Common myeloid progenitor, CD34-positive (primary cell): ENCODE data around the gene LTF.

Experiments
- CTCF ChIA-PET: fragments of 350-600 bp; sonication (Branson Sonifier 250); formaldehyde crosslinking; loops from one replicate; lab custom pipeline; 2021; ENCODE audit warnings: antibody characterized with exemption; lab: Charles Lee
- POLR2A ChIA-PET: fragments of 350-600 bp; sonication (Branson Sonifier 250); formaldehyde crosslinking; loops from one replicate; lab custom pipeline; 2021; ENCODE audit warnings: antibody characterized with exemption; lab: Charles Lee
- DNase-seq, 3 donors: peaks; one replicate each; pipeline versions ENCODE4 v3.0.0 to v3.0.0-alpha.2; 2013
- H3K27ac ChIP-seq, 2 experiments: 1 replicate in 1 of 2; 2 replicates in 1 of 2; pipeline ENCODE4 v1.7.0; 2013; ENCODE audit warnings: inconsistent platforms in 2 of 2, low read length in 2 of 2, mild to moderate bottlenecking in 2 of 2, low read depth in 1 of 2, moderate library complexity in 1 of 2; ENCODE audit not compliant: severe bottlenecking in 2 of 2, insufficient read depth in 1 of 2, poor library complexity in 1 of 2
- H3K27me3 ChIP-seq, 5 experiments: replicated peaks in 2 of 5; 1 replicate in 3 of 5; 2 replicates in 2 of 5; pipeline versions ENCODE4 v1.6.1 to v1.7.0; 2013; ENCODE audit warnings: low read length in 4 of 5, mild to moderate bottlenecking in 2 of 5, moderate library complexity in 2 of 5, inconsistent platforms in 1 of 5; ENCODE audit not compliant: insufficient read depth in 5 of 5, control insufficient read depth in 4 of 5
- H3K36me3 ChIP-seq, 4 experiments: 1 replicate in 2 of 4; 2 replicates in 2 of 4; pipeline versions ENCODE4 v1.6.1 to v1.7.0; 2013; ENCODE audit warnings: low read length in 3 of 4, control low read depth in 1 of 4, mild to moderate bottlenecking in 1 of 4; ENCODE audit not compliant: control insufficient read depth in 4 of 4, insufficient read depth in 4 of 4
- H3K4me1 ChIP-seq, 4 experiments: 1 replicate in 3 of 4; 2 replicates in 1 of 4; pipeline versions ENCODE4 v1.6.1 to v1.7.1; 2013; ENCODE audit warnings: low read length in 3 of 4, mild to moderate bottlenecking in 3 of 4, control low read depth in 1 of 4, inconsistent platforms in 1 of 4, moderate library complexity in 1 of 4; ENCODE audit not compliant: control insufficient read depth in 4 of 4, insufficient read depth in 4 of 4; ENCODE audit errors: control extremely low read depth in 1 of 4
- H3K4me3 ChIP-seq, 7 experiments: 1 replicate in 4 of 7; 2 replicates in 3 of 7; pipeline versions ENCODE4 v1.5.1 to v1.7.0; 2013; ENCODE audit warnings: mild to moderate bottlenecking in 7 of 7, low read length in 6 of 7, moderate library complexity in 6 of 7, inconsistent platforms in 2 of 7, low read depth in 2 of 7, control low read depth in 1 of 7; ENCODE audit not compliant: insufficient read depth in 4 of 7, control insufficient read depth in 1 of 7; ENCODE audit errors: extremely low read depth in 1 of 7
- H3K9me3 ChIP-seq, 5 experiments: 1 replicate in 4 of 5; 2 replicates in 1 of 5; pipeline versions ENCODE4 v1.6.1 to v1.7.1; 2013; ENCODE audit warnings: low read length in 4 of 5, mild to moderate bottlenecking in 2 of 5, inconsistent platforms in 1 of 5, low read depth in 1 of 5, moderate library complexity in 1 of 5; ENCODE audit not compliant: control insufficient read depth in 4 of 5, insufficient read depth in 2 of 5; ENCODE audit errors: control extremely low read depth in 1 of 5
- WGBS: methylation state at CpG from one replicate; pipeline ENCODE4 v1.1.5; 2013; ENCODE audit not compliant: insufficient coverage; 5-methylcytosine and 5-hydroxymethylcytosine counted together

Gene LTF

GRCh38 chr3:46478341-46478740 is 13.6 kb upstream of the LTF start:
- H3K4me1 ChIP-seq = no peaks in the 10 kb centered on the region
- ChIA-PET CTCF (interaction anchor here (1.5 kb wide), 1 partner anchor 10 kb away, joined by 6 read pairs; no protein-coding TSS in a partner anchor), POLR2A (no interaction called here)
- DNase-seq = peak in 2 of 3 donors; percentile 42 to 63
- H3K9me3 ChIP-seq = peaks cover 0 to 8% (median 2%) of the 10 kb centered on the region in 5 experiments
- no peaks in the 10 kb centered on the region for H3K36me3 ChIP-seq
- H3K4me3 ChIP-seq = no peak overlapping the region
- H3K27me3 ChIP-seq = no peaks in the 10 kb centered on the region
- no peak overlapping the region for H3K27ac ChIP-seq
- WGBS = 64% methylated on average over 4 of the region's 5 CpGs

- CTCF ChIA-PET = interaction anchor here (1.5 kb wide), 1 partner anchor 11 kb away, joined by 6 read pairs; no protein-coding TSS in a partner anchor
- H3K36me3 ChIP-seq = no peaks in the 10 kb centered on the region
- H3K9me3 ChIP-seq = peaks cover 0 to 8% (median 2%) of the 10 kb centered on the region in 5 experiments
- no peaks in the 10 kb centered on the region for H3K27me3 ChIP-seq
- POLR2A ChIA-PET = no interaction called here
- no peak for DNase-seq
- no peaks in the 10 kb centered on the region for H3K4me1 ChIP-seq
- 94% methylated on average over 5 of the region's 6 CpGs for WGBS
- no peak overlapping the region for H3K4me3 ChIP-seq
- H3K27ac ChIP-seq = no peak overlapping the region
These were observed 13.1 kb upstream of the LTF start for GRCh38 chr3:46477756-46478155.

- Histone ChIP-seq H3K27ac (no peak overlapping the region), H3K4me3 (no peak overlapping the region), H3K27me3 (peaks cover 0 to under 1% (median 0%) of the 10 kb centered on the region in 5 experiments), H3K9me3 (peaks cover 0 to 8% (median 2%) of the 10 kb centered on the region in 5 experiments), H3K36me3 (no peaks in the 10 kb centered on the region), H3K4me1 (no peaks in the 10 kb centered on the region)
- no peak for DNase-seq
- CTCF ChIA-PET = interaction anchor here (1.4 to 1.5 kb wide), 3 partner anchors 11 to 81 kb away, joined by 3 to 6 read pairs (median 6); no protein-coding TSS in a partner anchor
- POLR2A ChIA-PET = no interaction called here
- 100% methylated on average over 1 of the region's 4 CpGs for WGBS
These were observed 12.4 kb upstream of the LTF start for GRCh38 chr3:46477145-46477544.

- Histone ChIP-seq H3K4me3 (no peak overlapping the region), H3K9me3 (peaks cover 0 to 8% (median 2%) of the 10 kb centered on the region in 5 experiments), H3K36me3 (no peaks in the 10 kb centered on the region), H3K4me1 (no peaks in the 10 kb centered on the region), H3K27ac (no peak overlapping the region), H3K27me3 (peaks cover 0 to 2% (median 0%) of the 10 kb centered on the region in 5 experiments)
- WGBS = 100% methylated on average over 2 of the region's 2 CpGs
- no peak for DNase-seq
- CTCF ChIA-PET = interaction anchor here (1.2 to 1.9 kb wide), 2 partner anchors 10 to 16 kb away, joined by 3 to 6 read pairs; no protein-coding TSS in a partner anchor
- POLR2A ChIA-PET = interaction anchor here (0.8 kb wide), 1 partner anchor 81 kb away, joined by 5 read pairs; no protein-coding TSS in a partner anchor
These were observed 8.0 kb upstream of the LTF start for GRCh38 chr3:46472736-46473135.

DNA sequence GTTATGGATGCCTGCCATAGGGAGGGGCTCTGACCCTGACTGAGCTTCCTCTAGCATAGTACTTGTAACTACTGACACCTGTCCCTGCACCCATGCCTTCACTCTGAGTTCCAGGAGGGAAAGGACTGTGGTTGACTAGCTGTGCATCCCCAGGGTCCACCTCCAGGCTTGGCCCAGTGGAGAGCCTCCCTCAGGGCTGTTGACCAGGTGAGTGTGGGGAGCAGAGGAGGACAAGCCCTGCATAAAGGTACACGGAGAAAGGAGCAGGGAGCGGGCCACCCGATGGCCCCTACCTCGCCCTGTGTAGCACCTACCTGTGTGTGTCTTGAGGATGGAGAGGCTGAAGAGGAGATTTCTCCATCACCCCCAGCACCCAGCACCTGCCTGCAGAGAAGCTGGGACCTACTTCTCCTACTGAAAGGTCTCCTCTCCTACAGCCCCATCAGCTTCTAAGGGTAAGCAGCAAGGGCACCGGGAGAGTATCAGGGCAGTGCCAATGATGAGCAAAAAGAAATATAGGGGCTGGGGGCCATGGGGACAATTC is 6.7 kb upstream of the LTF start:
- CTCF ChIA-PET = interaction anchor here (0.6 to 1.9 kb wide), 2 partner anchors 9 to 87 kb away, joined by 3 to 6 read pairs; no protein-coding TSS in a partner anchor
- no peak overlapping the region for H3K27ac ChIP-seq

GRCh38 chr3:46470831-46471230 is 6.1 kb upstream of the LTF start:
- Histone ChIP-seq H3K4me3 (no peak overlapping the region), H3K9me3 (peaks cover 0 to 8% (median 2%) of the 10 kb centered on the region in 5 experiments), H3K27me3 (peaks cover 0 to 9% (median 5%) of the 10 kb centered on the region in 5 experiments), H3K4me1 (no peaks in the 10 kb centered on the region), H3K36me3 (no peaks in the 10 kb centered on the region), H3K27ac (no peak overlapping the region)
- 100% methylated on average over 3 of the region's 4 CpGs for whole genome bisulfite sequencing
- CTCF ChIA-PET = interaction anchor here (0.7 to 1.9 kb wide), 2 partner anchors 9 to 18 kb away, joined by 4 to 6 read pairs; no protein-coding TSS in a partner anchor
- POLR2A ChIA-PET = no interaction called here
- no peak for DNase-seq

More for the DNA sequence above, 6.7 kb upstream of the LTF start:
- POLR2A ChIA-PET = no interaction called here
- no peak overlapping the region for H3K4me3 ChIP-seq
- no peaks in the 10 kb centered on the region for H3K36me3 ChIP-seq
- no peak for DNase-seq
- 92% methylated on average over 2 of the region's 5 CpGs for WGBS
- H3K27me3 ChIP-seq = peaks cover 0 to 6% (median under 1%) of the 10 kb centered on the region in 5 experiments
- no peaks in the 10 kb centered on the region for H3K4me1 ChIP-seq
- peaks cover 0 to 8% (median 2%) of the 10 kb centered on the region in 5 experiments for H3K9me3 ChIP-seq
